OCI-LY7 (cell line): ENCODE results near the gene CD22.

ENCODE experiments used
- EZH2phosphoT487 ChIP-seq: fragments of 200-600 bp; sonication (generic); IDR thresholded peaks from 2 replicates; pipeline ENCODE4 v1.6.1; 2018; ENCODE audit warnings: low read depth, borderline replicate concordance, mild to moderate bottlenecking, mixed run types, antibody characterized with exemption, low read length, moderate library complexity, mixed read lengths
- TF ChIP-seq, protein P1 (sequence below): fragments of 200-600 bp; sonication (generic); conservative IDR thresholded peaks from 2 replicates; pipeline ENCODE4 v1.5.1; 2014; ENCODE audit warnings: mild to moderate bottlenecking, antibody characterized with exemption, low read length, moderate library complexity, mixed read lengths

DNA sequence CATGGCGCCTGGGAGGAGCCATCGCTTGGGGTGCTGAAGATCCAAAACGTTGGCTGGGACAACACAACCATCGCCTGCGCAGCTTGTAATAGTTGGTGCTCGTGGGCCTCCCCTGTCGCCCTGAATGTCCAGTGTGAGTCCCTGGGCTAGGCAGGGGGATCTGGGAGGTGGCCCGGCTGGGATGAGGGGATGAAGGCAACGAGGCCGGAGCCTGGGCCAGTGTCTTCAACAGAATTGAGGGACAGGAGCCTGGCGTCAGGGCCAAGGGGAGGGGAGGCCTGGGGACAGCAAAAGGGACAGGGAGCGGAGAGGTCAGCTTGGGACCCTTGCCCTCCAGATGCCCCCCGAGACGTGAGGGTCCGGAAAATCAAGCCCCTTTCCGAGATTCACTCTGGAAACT lies 12.0 kb downstream of the CD22 start:
- TF ChIP-seq, protein P1, sequence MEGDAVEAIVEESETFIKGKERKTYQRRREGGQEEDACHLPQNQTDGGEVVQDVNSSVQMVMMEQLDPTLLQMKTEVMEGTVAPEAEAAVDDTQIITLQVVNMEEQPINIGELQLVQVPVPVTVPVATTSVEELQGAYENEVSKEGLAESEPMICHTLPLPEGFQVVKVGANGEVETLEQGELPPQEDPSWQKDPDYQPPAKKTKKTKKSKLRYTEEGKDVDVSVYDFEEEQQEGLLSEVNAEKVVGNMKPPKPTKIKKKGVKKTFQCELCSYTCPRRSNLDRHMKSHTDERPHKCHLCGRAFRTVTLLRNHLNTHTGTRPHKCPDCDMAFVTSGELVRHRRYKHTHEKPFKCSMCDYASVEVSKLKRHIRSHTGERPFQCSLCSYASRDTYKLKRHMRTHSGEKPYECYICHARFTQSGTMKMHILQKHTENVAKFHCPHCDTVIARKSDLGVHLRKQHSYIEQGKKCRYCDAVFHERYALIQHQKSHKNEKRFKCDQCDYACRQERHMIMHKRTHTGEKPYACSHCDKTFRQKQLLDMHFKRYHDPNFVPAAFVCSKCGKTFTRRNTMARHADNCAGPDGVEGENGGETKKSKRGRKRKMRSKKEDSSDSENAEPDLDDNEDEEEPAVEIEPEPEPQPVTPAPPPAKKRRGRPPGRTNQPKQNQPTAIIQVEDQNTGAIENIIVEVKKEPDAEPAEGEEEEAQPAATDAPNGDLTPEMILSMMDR, result no peak
- no peak for TF ChIP-seq EZH2phosphoT487
